Measurements from ENCODE around the gene NPAS2. TPM values are rescaled to one million over a fixed set of nuclear protein-coding genes. Genes with fewer than 3 reads are reported as not detected.
A peak's percentile ranks its signal among the peaks of the same experiment; 100 is the strongest.

The NPAS2 gene
- total RNA-seq, 1 experiment from 2014 or later = 142 TPM

GRCh38 chr2:101001691-101002561 lies 182.0 kb downstream of the NPAS2 start, which contains the start of gene RPL31:
RPL31 (plus strand) TSS chr2:101002289; CDS start chr2:101002702, 413 bp downstream.
- H3K27me3 Mint-ChIP-seq (ENCODE audit: unreplicated experiment) = no peaks in the 10 kb centered on the region
- H3K4me1 Mint-ChIP-seq (ENCODE audit: low read depth, unreplicated experiment) = peaks cover 28% of the 10 kb centered on the region
- intact Hi-C loops (cut with micrococcal nuclease; ENCODE audit: unreplicated experiment) = no loop called here
- TF ChIP-seq CTCF (IDR thresholded peaks at IDR 0.05; ENCODE audit: unreplicated experiment) = no peak
- H3K9me3 Mint-ChIP-seq (ENCODE audit: low read depth, unreplicated experiment) = no peaks in the 10 kb centered on the region
- DNase-seq = peak; percentile 96
- H3K36me3 Mint-ChIP-seq (ENCODE audit: insufficient read depth, unreplicated experiment) = peaks cover 65% of the 10 kb centered on the region
- CTCF ChIA-PET = interaction anchor here (0.7 to 1.8 kb wide), 4 partner anchors 11 to 392 kb away, joined by 3 to 6 read pairs (median 4); no protein-coding TSS in a partner anchor
- H3K4me3 Mint-ChIP-seq (ENCODE audit: low read depth, unreplicated experiment) = peak within 1 kb of the TSS; percentile 84
- peak within 1 kb of the TSS; percentile 93 for H3K27ac Mint-ChIP-seq (ENCODE audit: unreplicated experiment)
- BruUV-seq (replicated peaks) = no TSS peak

- Mint-ChIP-seq H3K4me1 (ENCODE audit: low read depth, unreplicated experiment) (peaks cover 28% of the 10 kb centered on the region), H3K36me3 (ENCODE audit: insufficient read depth, unreplicated experiment) (peaks cover 67% of the 10 kb centered on the region), H3K9me3 (ENCODE audit: low read depth, unreplicated experiment) (no peaks in the 10 kb centered on the region), H3K4me3 (ENCODE audit: low read depth, unreplicated experiment) (peak overlapping the region; percentile 84), H3K27me3 (ENCODE audit: unreplicated experiment) (no peaks in the 10 kb centered on the region), H3K27ac (ENCODE audit: unreplicated experiment) (peak overlapping the region; percentile 93)
- DNase-seq = no peak
- TF ChIP-seq CTCF (IDR thresholded peaks at IDR 0.05; ENCODE audit: unreplicated experiment) = no peak
- CTCF ChIA-PET = interaction anchor here (0.9 to 1.8 kb wide), 3 partner anchors 10 to 393 kb away, joined by 3 to 6 read pairs (median 3); no protein-coding TSS in a partner anchor
- TSS peak; percentile 63 for BruUV-seq (replicated peaks)
- intact Hi-C loops (cut with micrococcal nuclease; ENCODE audit: unreplicated experiment) = no loop called here
Observed at GRCh38 chr2:101002562-101003277, 182.8 kb downstream of the NPAS2 start.

GRCh38 chr2:101003278-101003775 lies 183.4 kb downstream of the NPAS2 start:
- Mint-ChIP-seq H3K27ac (ENCODE audit: unreplicated experiment) (peak overlapping the region; percentile 93), H3K27me3 (ENCODE audit: unreplicated experiment) (no peaks in the 10 kb centered on the region), H3K36me3 (ENCODE audit: insufficient read depth, unreplicated experiment) (peaks cover 73% of the 10 kb centered on the region), H3K4me1 (ENCODE audit: low read depth, unreplicated experiment) (peaks cover 29% of the 10 kb centered on the region), H3K9me3 (ENCODE audit: low read depth, unreplicated experiment) (no peaks in the 10 kb centered on the region), H3K4me3 (ENCODE audit: low read depth, unreplicated experiment) (peak overlapping the region; percentile 84)
- intact Hi-C loops (cut with micrococcal nuclease; ENCODE audit: unreplicated experiment) = no loop called here
- BruUV-seq (replicated peaks) = no TSS peak
- CTCF ChIA-PET = interaction anchor here (1.8 kb wide), 1 partner anchor 9 kb away, joined by 6 read pairs; no protein-coding TSS in a partner anchor
- no peak for DNase-seq
- no peak for TF ChIP-seq CTCF (IDR thresholded peaks at IDR 0.05; ENCODE audit: unreplicated experiment)

- intact Hi-C loops (cut with micrococcal nuclease; ENCODE audit: unreplicated experiment) = no loop called here
- DNase-seq = no peak
- Mint-ChIP-seq H3K27me3 (ENCODE audit: unreplicated experiment) (no peaks in the 10 kb centered on the region), H3K9me3 (ENCODE audit: low read depth, unreplicated experiment) (no peaks in the 10 kb centered on the region), H3K4me1 (ENCODE audit: low read depth, unreplicated experiment) (peaks cover 37% of the 10 kb centered on the region), H3K27ac (ENCODE audit: unreplicated experiment) (peak overlapping the region; percentile 93), H3K36me3 (ENCODE audit: insufficient read depth, unreplicated experiment) (peaks cover 87% of the 10 kb centered on the region), H3K4me3 (ENCODE audit: low read depth, unreplicated experiment) (peak overlapping the region; percentile 84)
- BruUV-seq (replicated peaks) = no TSS peak
- no peak for TF ChIP-seq CTCF (IDR thresholded peaks at IDR 0.05; ENCODE audit: unreplicated experiment)
- CTCF ChIA-PET = no interaction called here
Observed at GRCh38 chr2:101004620-101005325, 184.8 kb downstream of the NPAS2 start.
